Activated CD4-positive, CD25-positive, alpha-beta regulatory T cell treated with anti-CD3 and anti-CD28 coated beads, Interleukin-2, amount 50 U/mL, for 72 hours (primary cell): ENCODE measurements around the gene SLC25A25.
A peak's percentile ranks its signal among the peaks of the same experiment; 100 is the strongest.
"Not testable (repeated sequence)": the region's sequence is repeated elsewhere in the genome, so short reads cannot be mapped to it uniquely, and the experiment has no call there.

ENCODE experiments used
- DNase-seq: peaks from one replicate; pipeline ENCODE4 v3.0.0; 2021

SLC25A25 gene

GRCh38 chr9:128053560-128053959 is 14.5 kb upstream of the SLC25A25 start:
- no peak for DNase-seq

DNA sequence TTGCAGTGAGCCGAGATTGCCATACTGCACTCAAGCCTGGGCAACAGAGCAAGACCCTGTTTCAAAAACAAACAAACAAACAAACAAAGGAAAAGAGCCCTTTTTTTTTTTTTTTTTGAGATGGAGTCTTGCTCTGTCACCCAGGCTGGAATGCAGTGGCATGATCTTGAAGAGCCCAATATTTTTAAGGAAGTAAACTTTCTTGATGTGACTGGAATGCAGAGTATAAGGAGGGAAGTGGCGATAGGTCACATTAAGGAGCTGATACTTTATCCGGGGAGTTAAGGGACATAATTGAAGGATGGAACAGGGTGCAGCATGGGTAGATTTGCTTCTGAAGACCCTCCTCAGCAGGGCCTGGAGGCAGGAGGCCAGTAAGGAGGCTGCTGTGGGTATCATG is 13.9 kb upstream of the SLC25A25 start:
- no peak for DNase-seq

GRCh38 chr9:128055344-128056040 is 12.5 kb upstream of the SLC25A25 start:
- DNase-seq, result no peak

- DNase-seq, result no peak
Measured at GRCh38 chr9:128056086-128056485, 11.9 kb upstream of the SLC25A25 start.

GRCh38 chr9:128056887-128057723 is 10.9 kb upstream of the SLC25A25 start:
- no peak for DNase-seq

GRCh38 chr9:128057724-128058409 is 10.2 kb upstream of the SLC25A25 start:
- DNase-seq, result no peak

- no peak for DNase-seq
Measured at GRCh38 chr9:128059365-128059983, 8.6 kb upstream of the SLC25A25 start.

- no peak for DNase-seq
Measured at GRCh38 chr9:128061275-128061960, 6.6 kb upstream of the SLC25A25 start.

DNA sequence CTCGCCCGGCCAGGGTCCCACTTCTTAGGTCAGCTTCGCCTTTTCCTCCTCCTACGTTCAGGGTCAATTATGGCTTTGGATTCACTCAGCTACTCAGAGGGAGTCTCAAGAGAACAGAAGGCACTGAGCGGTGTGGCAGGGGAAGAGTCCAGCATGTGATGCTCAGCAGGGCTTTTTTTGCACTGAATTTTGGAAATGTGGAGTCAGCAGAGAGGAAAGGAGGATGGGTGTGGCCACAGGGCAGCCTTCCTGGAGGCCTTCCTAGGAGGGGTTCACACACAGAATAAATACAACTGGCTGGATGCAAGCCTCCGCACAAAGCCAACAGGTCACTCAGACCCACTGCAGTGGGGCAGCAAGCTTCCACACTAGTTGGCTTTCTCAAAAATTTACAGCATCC is 5.8 kb upstream of the SLC25A25 start:
- no peak for DNase-seq

- DNase-seq, result no peak
Measured at GRCh38 chr9:128062846-128063831, 4.9 kb upstream of the SLC25A25 start.

DNA sequence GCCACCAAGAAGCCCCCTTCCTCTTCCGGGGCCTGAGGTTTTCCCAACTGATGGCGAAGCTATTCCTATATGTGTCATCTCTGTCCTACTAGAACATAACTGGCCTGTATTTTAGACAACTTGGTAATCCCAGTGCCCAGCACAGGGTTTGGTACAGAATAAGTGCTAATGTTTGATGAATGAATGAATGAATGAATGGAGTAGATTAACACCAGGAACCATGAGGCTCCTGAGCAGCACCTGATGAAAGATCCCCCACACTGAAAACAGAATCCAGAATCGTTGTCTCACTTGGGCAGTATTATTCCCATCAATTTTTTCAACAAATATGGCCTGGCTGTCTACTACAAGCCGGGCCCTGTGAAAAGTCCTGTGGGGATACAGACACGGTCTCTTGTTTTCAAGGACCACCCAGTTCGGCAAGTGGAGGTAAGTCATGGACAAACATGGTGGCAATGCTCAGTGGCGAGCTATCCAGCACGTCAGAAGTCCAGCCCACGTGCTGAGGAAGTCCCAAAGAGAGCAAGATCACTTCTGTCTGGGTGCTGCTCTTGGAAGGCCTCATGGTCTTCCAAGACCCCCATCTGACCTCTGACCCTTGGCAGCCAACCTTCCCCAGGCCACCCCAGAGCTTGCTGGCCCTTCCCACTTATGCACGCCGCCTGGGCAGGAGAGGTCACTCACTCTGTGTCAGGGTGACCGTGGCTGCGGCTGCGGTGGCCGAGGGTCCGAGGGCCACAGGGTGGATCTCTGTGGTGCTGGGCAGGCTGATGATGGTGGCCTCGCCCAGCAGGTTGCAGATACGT is 1.9 kb upstream of the SLC25A25 start:
- DNase-seq, result no peak

DNA sequence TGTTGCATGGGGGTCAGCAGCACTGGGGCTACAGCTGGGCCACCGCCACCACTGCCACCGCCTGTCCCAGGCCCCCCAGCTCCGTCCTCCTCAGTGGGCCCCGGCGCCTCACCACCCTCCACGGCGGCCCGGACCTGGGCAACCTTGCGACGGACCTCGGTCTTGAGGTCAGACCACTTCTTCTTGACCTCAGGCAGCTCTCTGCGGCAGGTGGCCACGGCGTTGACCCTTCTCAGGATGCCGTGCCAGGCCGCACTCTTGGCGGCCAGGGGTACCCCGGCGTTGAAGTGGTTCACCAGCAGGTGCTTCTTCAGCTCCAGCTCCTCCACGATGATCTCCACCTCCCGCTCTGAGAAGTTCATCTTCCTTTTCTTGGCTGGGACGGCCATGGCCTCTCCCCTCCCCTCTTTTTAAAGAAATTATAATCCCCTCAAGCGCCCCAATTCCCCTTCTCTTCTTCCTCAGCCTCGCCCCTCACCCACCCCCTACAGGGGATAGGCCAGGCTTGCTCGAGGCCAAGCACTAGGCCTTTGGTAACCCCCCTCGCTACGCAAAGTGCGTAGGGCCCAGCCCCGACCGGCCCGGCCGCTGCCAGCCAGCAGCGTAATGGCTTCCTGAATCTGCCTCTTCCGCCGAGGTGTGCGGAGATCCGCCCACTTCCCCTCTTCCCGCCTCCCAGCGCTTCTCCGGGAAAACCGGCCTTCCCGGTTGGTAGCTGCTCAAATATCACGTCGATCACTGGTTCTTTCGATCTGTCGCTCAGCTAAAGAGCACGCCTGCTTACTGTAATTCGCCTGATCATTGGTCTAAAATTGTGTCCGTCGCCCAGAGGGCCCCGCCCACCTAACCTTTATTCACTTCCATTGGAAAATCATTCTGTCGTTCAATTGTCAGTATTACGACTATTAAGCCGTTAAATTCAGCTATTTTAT is 1.1 kb upstream of the SLC25A25 start, which contains the start of gene NAIF1:
Gene NAIF1, minus strand, starts transcription at position 608 of the 932 bp plus-strand sequence. Its CDS starts 219 bp downstream, at position 389.
- DNase-seq, result peak; percentile 96

DNA sequence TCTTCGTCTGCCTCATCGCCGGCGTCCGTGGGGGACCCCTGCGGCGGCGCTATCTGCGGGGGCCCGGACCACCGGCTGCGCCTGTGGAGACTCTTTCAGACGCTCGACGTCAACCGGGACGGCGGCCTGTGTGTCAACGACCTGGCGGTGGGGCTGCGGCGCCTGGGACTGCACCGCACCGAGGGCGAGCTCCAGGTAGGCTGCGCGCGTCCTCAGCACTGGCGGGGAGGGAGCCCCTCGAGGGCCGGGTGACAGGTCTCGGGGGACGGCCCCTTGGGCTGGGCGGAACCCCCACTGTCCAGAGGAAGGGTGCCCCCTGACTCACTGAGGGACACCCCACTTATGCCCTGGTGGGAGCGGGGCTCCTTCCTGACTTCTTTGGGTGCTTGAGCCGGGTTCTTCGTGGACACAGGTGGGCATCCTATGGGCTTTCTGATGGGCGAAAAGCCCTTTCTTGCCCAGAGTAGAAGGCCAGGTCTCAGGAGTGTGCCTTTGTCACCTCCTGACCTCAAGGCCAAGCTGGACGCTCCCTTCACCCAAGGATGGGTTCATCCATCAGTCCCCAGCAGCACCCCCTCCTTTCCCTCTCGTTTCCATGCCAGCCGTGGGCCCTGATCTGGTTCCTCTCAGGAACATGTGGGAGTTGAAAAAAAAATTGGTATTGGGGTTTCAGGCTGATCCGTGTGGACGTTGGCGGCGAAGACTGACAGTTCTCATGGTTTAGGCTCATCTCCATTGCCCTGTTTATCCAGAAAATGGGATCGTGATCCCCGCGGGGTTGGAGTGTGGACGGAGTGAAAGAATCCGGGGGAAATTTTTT is 564 bp downstream of the SLC25A25 start:
- DNase-seq, result no peak

DNA sequence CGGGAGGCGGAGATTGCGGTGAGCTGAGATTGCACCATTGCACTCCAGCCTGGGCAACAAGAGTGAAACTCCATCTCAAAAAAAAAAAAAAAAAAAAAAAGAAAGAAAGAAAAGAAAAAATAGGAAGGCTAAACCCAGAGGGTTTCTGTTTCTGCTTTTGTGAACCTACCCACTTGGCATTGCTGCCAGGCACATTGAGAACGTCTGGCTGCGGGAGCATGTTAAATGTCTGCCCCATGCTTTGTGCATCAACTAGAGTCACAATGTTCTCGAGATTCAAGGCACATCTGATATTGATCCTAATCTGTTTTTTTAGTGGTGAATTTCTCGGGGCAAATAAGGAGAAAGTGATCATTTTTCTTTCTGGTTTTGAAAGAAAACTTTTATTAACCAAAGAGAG is 2.8 kb downstream of the SLC25A25 start:
- DNase-seq, result no peak

DNA sequence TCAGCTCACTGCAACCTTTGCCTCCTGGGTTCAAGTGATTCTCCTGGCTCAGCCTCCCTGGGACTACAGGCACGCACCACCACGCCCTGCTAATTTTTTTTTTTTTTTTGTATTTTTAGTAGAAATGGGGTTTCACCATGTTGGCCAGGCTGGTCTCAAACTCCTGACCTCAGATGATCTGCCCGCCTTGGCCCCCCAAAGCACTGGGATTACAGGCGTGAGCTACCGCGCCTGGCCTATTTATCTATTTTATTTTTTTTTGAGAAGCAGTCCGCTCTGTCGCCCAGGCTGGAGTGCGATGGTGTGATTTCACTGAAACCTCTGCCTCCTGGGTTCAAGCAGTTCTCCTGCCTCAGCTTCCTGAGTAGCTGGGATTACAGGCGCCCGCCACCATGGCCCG is 3.4 kb downstream of the SLC25A25 start:
- DNase-seq, result not testable (repeated sequence)

DNA sequence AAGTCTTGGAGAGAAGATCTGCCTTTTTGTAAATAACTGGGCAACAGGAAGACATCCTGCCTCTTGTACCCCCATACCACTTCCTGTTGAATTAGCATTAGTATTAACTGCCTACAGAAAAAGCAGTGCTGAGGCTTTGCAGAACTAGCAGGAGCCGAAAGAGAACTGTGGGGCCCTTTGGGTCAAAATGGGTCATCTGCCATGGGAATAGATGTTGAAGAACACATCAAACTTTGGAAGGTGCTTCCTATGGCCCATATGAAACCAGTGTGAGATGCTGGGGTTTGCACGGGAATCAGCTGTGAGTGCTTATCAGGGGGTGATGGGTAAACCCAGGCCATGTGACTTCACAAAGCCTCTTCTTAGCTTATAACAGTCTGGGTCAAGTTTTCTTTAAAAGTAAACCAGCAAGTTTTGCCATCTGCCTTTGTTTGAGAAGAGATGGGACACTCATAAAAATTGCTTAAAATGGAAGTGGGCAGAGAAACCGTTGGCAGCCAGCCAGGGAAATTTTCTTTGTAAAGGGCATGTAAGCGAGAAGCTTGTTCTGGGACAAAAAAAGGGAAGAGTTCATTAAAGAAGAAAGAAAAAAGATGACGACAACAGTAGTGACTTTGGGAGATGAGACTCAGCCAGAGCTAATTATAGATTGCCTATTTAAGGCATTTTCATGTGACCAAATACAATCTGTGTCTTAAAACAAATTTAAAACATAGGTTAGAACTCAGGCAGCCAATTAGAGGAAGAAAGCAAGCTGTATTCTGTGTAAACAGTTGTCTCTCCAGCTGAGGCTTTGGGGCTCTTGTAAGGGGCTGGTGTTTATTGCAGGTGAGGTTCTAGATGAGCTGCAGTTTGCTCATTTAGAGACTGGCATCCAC is 4.4 kb downstream of the SLC25A25 start:
- no peak for DNase-seq

DNA sequence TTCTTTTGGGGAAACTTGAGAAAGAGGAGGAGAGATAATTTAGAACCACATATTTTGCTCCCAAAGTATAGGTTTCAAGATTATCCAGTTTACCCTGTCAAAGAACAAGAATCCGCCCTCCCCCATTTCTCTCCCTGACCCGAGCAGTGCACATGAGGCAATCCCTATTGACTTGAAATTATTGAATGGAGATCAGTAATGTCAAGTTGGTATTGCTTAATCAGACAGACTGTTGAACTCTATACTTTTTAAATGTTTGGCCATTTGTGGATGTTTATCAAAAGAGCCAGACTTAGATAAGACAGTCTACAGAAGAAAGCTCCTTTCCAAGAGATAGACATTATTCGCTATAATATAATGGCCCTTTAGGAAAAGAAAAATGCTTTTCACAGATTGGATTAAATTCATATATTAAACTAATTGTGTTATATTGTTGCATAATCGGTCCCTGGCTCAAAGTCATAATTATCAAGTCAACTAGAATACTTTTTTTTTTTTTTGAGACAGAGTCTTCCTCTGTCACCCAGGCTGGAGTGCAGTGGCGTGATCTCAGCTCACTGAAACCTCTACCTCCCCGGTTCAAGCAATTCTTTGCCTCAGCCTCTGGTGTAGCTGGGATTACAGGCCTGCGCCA is 5.3 kb downstream of the SLC25A25 start:
- no peak for DNase-seq
